ENCODE data around the gene AP2S1. TPM values are rescaled to one million over a fixed set of nuclear protein-coding genes. Genes with fewer than 3 reads are reported as not detected.
"Not testable (repeated sequence)": the region's sequence is repeated elsewhere in the genome, so short reads cannot be mapped to it uniquely, and the experiment has no call there.

The AP2S1 gene
- total RNA-seq, 2 experiments from 2014 or later = 130 to 136 TPM

DNA sequence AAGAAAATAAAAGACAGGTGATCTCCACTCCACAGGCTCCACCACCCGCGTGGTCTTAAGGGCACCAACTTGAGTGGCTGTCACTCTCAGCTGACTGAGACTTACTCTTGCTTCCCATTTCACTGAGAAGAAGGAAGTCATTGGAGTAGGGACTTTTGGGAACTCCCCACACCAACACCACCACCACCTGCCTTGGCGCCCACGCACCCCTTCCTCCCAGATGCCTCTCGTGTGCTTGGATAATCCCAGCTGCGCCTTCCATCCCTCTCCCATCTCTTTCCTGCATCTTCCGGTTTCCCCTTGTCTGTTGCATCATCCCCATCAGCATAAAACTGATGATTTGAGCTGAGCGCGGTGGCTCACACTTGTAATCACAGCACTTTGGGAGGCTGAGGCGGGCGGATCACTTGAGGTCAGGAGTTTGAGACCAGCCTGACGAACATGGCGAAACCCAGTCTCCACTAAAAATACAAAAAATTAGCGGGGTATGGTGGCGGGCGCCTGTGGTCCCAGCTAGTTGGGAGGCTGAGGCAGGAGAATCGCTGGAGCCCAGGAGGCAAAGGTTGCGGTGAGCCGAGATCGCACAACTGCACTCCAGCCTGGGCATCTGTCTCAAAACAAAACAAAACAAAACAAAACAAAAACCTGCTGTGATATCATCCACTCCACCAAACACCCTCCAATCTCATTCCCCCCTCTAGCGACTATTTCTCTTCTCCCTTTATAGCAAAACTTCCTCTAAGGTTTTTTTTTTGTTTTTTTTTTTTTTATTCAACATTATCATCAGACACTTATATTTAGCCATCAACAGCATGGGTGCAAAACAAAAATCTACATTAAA lies 25.5 kb downstream of the AP2S1 start:
- peak; percentile 29 for DNase-seq
- H3K27me3 Mint-ChIP-seq = no peaks in the 10 kb centered on the region
- H3K27ac Mint-ChIP-seq = peak overlapping the region; percentile 59
- ChIA-PET CTCF (interaction anchor here (0.6 to 1.2 kb wide), 3 partner anchors 15 to 72 kb away, joined by 3 to 4 read pairs (median 3); no protein-coding TSS in a partner anchor), POLR2A (interaction anchor here (0.6 kb wide), 1 partner anchor 377 kb away, joined by 3 read pairs; no protein-coding TSS in a partner anchor)
- no peak overlapping the region for H3K4me3 Mint-ChIP-seq
- no peaks in the 10 kb centered on the region for H3K9me3 Mint-ChIP-seq
- no peaks in the 10 kb centered on the region for H3K36me3 Mint-ChIP-seq (ENCODE audit: low read depth)
- peaks cover 43% of the 10 kb centered on the region for H3K4me1 Mint-ChIP-seq

GRCh38 chr19:46823049-46823448 lies 27.6 kb downstream of the AP2S1 start:
- Mint-ChIP-seq H3K27ac (no peak overlapping the region), H3K9me3 (no peaks in the 10 kb centered on the region)

GRCh38 chr19:46822410-46822787 lies 28.2 kb downstream of the AP2S1 start:
- Mint-ChIP-seq H3K27ac (peak overlapping the region; percentile 83), H3K4me1 (peaks cover 50% of the 10 kb centered on the region)
- H3K4me3 Mint-ChIP-seq; POLR2A ChIA-PET; H3K9me3 Mint-ChIP-seq; DNase-seq; H3K27me3 Mint-ChIP-seq; H3K36me3 Mint-ChIP-seq (ENCODE audit: low read depth): not testable (repeated sequence)
- CTCF ChIA-PET = interaction anchor here (0.6 to 2.7 kb wide), 6 partner anchors 8 to 157 kb away, joined by 3 to 10 read pairs (median 7); no protein-coding TSS in a partner anchor

More at GRCh38 chr19:46823049-46823448, 27.6 kb downstream of the AP2S1 start:
- peaks cover 50% of the 10 kb centered on the region for H3K4me1 Mint-ChIP-seq
- no peak overlapping the region for H3K4me3 Mint-ChIP-seq
- H3K27me3 Mint-ChIP-seq = no peaks in the 10 kb centered on the region
- CTCF ChIA-PET = interaction anchor here (0.6 to 1.9 kb wide), 6 partner anchors 8 to 182 kb away, joined by 3 to 10 read pairs (median 3); no protein-coding TSS in a partner anchor
- H3K36me3 Mint-ChIP-seq (ENCODE audit: low read depth) = no peaks in the 10 kb centered on the region
- POLR2A ChIA-PET = no interaction called here
- no peak for DNase-seq

DNA sequence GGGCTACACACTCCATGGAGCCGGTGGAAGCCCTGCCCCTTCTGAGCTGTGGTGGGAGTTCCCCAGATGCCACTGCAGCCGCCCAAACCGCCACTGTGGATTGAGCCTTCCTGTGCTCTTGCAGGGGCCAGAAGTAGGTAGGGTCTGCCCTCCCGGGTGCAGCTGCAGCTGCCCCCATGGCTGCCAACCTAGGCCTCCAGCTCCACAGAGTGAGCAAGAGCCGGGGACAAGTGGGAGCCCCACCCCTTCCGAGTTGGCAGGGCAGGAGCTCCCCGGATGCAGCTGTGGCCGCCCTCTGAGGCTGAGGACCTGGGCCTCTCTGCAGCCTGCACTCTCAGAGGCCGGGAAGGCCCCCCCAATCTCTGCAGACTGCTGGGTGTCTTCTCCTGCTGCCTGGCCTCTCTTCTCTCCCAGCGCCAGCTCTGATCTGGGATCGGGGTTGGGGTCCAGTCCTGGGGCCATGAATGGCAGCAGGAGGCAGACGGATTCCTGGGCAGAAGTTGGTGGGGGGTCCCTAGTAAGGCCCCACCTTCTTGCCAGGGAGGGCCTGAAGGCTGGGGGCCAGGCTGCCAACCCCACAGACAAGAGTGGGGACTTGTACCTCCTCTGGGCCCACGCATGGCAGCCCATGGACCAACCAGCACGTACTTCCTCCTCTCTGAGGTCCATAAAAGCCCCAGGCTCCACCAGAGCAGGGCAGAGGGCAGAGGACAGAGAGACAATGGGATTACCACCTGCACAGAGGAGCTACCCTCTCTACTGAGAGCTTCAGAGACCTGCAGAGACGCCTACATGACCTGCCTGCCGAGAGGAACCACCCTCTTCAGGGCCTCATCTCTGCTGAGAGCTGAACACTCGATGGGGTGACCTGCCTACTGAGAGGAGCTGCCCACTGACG lies 28.9 kb downstream of the AP2S1 start:
- Mint-ChIP-seq H3K4me1 (peaks cover 50% of the 10 kb centered on the region), H3K36me3 (ENCODE audit: low read depth) (no peaks in the 10 kb centered on the region), H3K27ac (peak overlapping the region; percentile 83), H3K4me3 (peak overlapping the region; percentile 10), H3K27me3 (no peaks in the 10 kb centered on the region), H3K9me3 (no peaks in the 10 kb centered on the region)
- peak; percentile 61 for DNase-seq
- ChIA-PET POLR2A (no interaction called here), CTCF (interaction anchor here (0.6 to 2.7 kb wide), 10 partner anchors 9 to 68 kb away, joined by 3 to 10 read pairs (median 4); no protein-coding TSS in a partner anchor)

DNA sequence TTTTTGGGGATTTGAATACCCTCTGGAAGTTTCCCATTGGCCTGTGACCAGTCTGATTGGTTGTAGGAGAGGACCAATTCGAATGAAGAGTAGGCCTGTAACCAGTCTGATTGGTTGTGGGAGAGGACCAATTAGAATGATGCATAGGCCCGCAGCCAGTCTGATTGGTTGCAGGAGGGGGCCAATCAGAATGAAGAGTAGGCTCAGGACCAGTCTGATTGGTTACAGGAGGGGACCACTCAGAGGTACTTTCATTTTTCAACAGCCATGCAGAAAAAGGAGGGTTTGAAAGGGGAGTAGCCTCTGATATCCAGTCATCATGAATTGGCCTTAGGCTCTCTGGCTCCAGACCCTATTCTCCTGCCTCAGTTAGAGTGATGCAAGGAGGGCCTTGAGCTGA lies 31.8 kb downstream of the AP2S1 start:
- ChIA-PET CTCF (interaction anchor here (1.1 kb wide), 2 partner anchors 8 to 22 kb away, joined by 3 to 7 read pairs; no protein-coding TSS in a partner anchor), POLR2A (no interaction called here)
- Mint-ChIP-seq H3K27ac (no peak overlapping the region), H3K4me1 (peaks cover 37% of the 10 kb centered on the region), H3K9me3 (no peaks in the 10 kb centered on the region), H3K36me3 (ENCODE audit: low read depth) (no peaks in the 10 kb centered on the region), H3K27me3 (no peaks in the 10 kb centered on the region), H3K4me3 (no peak overlapping the region)
- DNase-seq = peak; percentile 21

GRCh38 chr19:46815833-46816627 lies 34.6 kb downstream of the AP2S1 start:
- no peak for DNase-seq
- CTCF ChIA-PET = no interaction called here

GRCh38 chr19:46813839-46814358 lies 36.7 kb downstream of the AP2S1 start:
- Mint-ChIP-seq H3K27me3 (no peaks in the 10 kb centered on the region), H3K4me1 (peaks cover 2% of the 10 kb centered on the region), H3K27ac (no peak overlapping the region), H3K36me3 (ENCODE audit: low read depth) (no peaks in the 10 kb centered on the region), H3K9me3 (no peaks in the 10 kb centered on the region), H3K4me3 (no peak overlapping the region)
- no peak for DNase-seq
- ChIA-PET POLR2A (no interaction called here), CTCF (interaction anchor here (0.5 to 1.9 kb wide), 2 partner anchors 8 to 12 kb away, joined by 3 to 5 read pairs; no protein-coding TSS in a partner anchor)

More at GRCh38 chr19:46815833-46816627, 34.6 kb downstream of the AP2S1 start:
- POLR2A ChIA-PET = interaction anchor here (0.6 kb wide), 1 partner anchor 343 kb away, joined by 3 read pairs; no protein-coding TSS in a partner anchor
- Mint-ChIP-seq H3K4me3 (no peak overlapping the region), H3K9me3 (no peaks in the 10 kb centered on the region), H3K4me1 (peaks cover 19% of the 10 kb centered on the region), H3K27me3 (no peaks in the 10 kb centered on the region), H3K36me3 (ENCODE audit: low read depth) (no peaks in the 10 kb centered on the region), H3K27ac (no peak overlapping the region)

DNA sequence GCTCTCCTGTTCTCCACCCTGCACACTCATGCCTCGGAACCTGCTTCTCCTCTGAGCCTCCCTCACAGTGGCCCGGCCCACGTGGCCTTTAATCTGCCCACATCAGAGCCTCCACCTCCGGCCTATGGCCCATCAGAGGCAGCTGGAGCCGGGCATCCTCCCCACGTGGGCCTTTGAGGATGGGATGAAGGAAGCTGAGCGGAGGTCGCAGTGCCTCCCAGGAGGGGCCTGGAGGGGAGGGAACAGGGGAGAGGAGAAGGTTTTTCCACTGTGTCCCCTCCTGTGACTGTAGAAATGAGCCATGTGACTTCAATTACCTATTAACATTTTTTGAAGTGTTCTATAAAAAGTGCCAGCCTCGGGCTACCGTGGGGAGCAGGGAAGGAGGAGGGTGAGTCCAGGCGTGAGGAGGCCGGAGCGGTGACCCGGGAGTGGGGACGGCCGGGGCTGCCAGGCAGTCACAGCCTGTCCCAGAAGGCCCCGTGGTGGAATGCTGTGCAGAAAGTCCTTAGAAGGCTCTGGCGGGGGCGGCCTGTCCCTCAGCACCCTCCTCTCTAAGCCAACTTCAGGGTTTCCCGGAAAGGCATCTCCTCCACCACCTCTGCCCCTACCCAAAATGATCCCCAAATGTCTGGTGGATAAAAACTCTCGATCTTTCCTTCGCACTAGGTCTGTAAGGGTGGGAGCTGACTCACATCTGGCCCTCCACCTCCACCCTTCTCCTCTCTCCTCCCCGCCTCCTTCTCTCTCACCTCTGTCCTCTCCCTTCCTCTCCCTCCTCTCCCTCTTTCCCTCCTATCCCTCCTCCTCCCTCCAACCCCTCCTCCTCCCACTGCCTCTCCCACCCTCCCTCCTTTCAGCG lies 37.4 kb downstream of the AP2S1 start:
- Mint-ChIP-seq H3K36me3 (ENCODE audit: low read depth) (no peaks in the 10 kb centered on the region), H3K4me3 (no peak overlapping the region)
- POLR2A ChIA-PET = no interaction called here

GRCh38 chr19:46809534-46810272 lies 40.9 kb downstream of the AP2S1 start:
- ChIA-PET CTCF (interaction anchor here (0.7 to 1.7 kb wide), 2 partner anchors 10 to 20 kb away, joined by 3 read pairs; no protein-coding TSS in a partner anchor), POLR2A (no interaction called here)
- no peaks in the 10 kb centered on the region for H3K9me3 Mint-ChIP-seq
- H3K27ac Mint-ChIP-seq = no peak overlapping the region
- no peaks in the 10 kb centered on the region for H3K36me3 Mint-ChIP-seq (ENCODE audit: low read depth)
- no peaks in the 10 kb centered on the region for H3K4me1 Mint-ChIP-seq
- no peak for DNase-seq
- no peaks in the 10 kb centered on the region for H3K27me3 Mint-ChIP-seq
- no peak overlapping the region for H3K4me3 Mint-ChIP-seq

More for the DNA sequence above, 37.4 kb downstream of the AP2S1 start:
- Mint-ChIP-seq H3K9me3 (no peaks in the 10 kb centered on the region), H3K27me3 (no peaks in the 10 kb centered on the region), H3K4me1 (no peaks in the 10 kb centered on the region), H3K27ac (no peak overlapping the region)
- CTCF ChIA-PET = interaction anchor here (0.5 to 1.9 kb wide), 2 partner anchors 8 to 12 kb away, joined by 3 to 5 read pairs; no protein-coding TSS in a partner anchor
- no peak for DNase-seq

DNA sequence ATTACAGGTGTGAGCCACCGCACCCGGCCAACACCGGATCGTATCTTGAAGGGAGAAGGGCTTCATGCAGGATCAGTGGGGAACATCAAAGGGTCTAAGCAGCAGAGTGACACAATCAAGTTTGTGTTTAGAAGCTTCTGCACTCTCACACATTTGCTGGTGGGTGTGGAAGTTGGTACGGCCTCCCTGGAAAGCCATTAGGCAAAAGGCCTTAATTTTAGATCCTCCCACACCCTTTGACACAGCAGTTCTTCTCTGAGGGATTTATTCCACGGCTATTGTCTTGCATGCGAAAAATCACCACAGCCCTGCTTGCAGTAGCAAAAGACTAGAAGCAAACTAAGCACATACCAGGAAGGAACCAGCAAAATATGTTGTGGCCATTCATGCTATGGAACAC lies 44.0 kb downstream of the AP2S1 start:
- CTCF ChIA-PET = interaction anchor here (1.0 to 1.2 kb wide), 2 partner anchors 10 to 40 kb away, joined by 3 read pairs; no protein-coding TSS in a partner anchor
- Mint-ChIP-seq H3K9me3 (no peaks in the 10 kb centered on the region), H3K36me3 (ENCODE audit: low read depth) (no peaks in the 10 kb centered on the region), H3K4me1 (no peaks in the 10 kb centered on the region), H3K27me3 (no peaks in the 10 kb centered on the region), H3K27ac (no peak overlapping the region), H3K4me3 (no peak overlapping the region)
- POLR2A ChIA-PET = no interaction called here
- DNase-seq = no peak

Measured in activated CD4-positive, alpha-beta T cell treated with anti-CD3 and anti-CD28 coated beads, Interleukin-2, amount 10 ng/mL, durations not matched to agents 7 days and 5 days (primary cell).